ENCODE results near the gene NUDT5. TPM values are rescaled to one million over a fixed set of nuclear protein-coding genes. Genes with fewer than 3 reads are reported as not detected.

Gene NUDT5
- total RNA-seq, 1 experiment from 2014 or later = 54.0 TPM

- ATAC-seq = no peak
- BruUV-seq (replicated peaks) = no TSS peak
- Histone ChIP-seq H3K36me3 (ENCODE audit: control insufficient read depth, insufficient read depth, low read length) (peaks cover 8% of the 10 kb centered on the region; the same call in 1 of the 2 replicates), H3K27ac (ENCODE audit: low read length) (no peak overlapping the region), H3K4me1 (ENCODE audit: control insufficient read depth, insufficient read depth, low read length) (no peaks in the 10 kb centered on the region), H3K27me3 (ENCODE audit: control insufficient read depth, insufficient read depth, low read length) (no peaks in the 10 kb centered on the region), H3K4me3 (ENCODE audit: low read depth in 2 of 2, low read length in 2 of 2) (no peak overlapping the region), H3K9me3 (ENCODE audit: control insufficient read depth, insufficient read depth, low read depth, low read length) (no peaks in the 10 kb centered on the region)
- POLR2A ChIA-PET = no interaction called here
- no peak for DNase-seq (ENCODE audit: low read depth, low spot score)
- CTCF ChIA-PET = no interaction called here
- TF ChIP-seq CTCF (IDR thresholded peaks at IDR 0.05) (no peak), TCF7L2 (IDR thresholded peaks at IDR 0.05; ENCODE audit: low read depth, low read length) (no peak), REST (IDR thresholded peaks at IDR 0.05; ENCODE audit: insufficient read depth in 1 of 2, low read depth in 2 of 2, low read length in 1 of 2) (no peak)
- in situ Hi-C loops (cut with HindIII; ENCODE audit: low pct_unique_long_range_greater_than_20kb, low sequenced_read_pairs) (no loop called here), intact Hi-C loops (cut with micrococcal nuclease; ENCODE audit: unreplicated experiment) (no loop called here)
These were observed 7.0 kb downstream of the NUDT5 start for GRCh38 chr10:12188656-12189055.

- Histone ChIP-seq H3K4me1 (ENCODE audit: control insufficient read depth, insufficient read depth, low read length) (no peaks in the 10 kb centered on the region), H3K36me3 (ENCODE audit: control insufficient read depth, insufficient read depth, low read length) (peaks cover 11% of the 10 kb centered on the region; the same call in 1 of the 2 replicates), H3K4me3 (ENCODE audit: low read depth in 2 of 2, low read length in 2 of 2) (no peak overlapping the region), H3K9me3 (ENCODE audit: control insufficient read depth, insufficient read depth, low read depth, low read length) (no peaks in the 10 kb centered on the region), H3K27ac (ENCODE audit: low read length) (no peak overlapping the region), H3K27me3 (ENCODE audit: control insufficient read depth, insufficient read depth, low read length) (no peaks in the 10 kb centered on the region)
- TF ChIP-seq POLR2AphosphoS5 (IDR thresholded peaks at IDR 0.05; ENCODE audit: low read depth, low read length) (no peak), CTCF (IDR thresholded peaks at IDR 0.05) (no peak), TCF7L2 (IDR thresholded peaks at IDR 0.05; ENCODE audit: low read depth, low read length) (no peak), REST (IDR thresholded peaks at IDR 0.05; ENCODE audit: insufficient read depth in 1 of 2, low read depth in 2 of 2, low read length in 1 of 2) (no peak)
- intact Hi-C loops (cut with micrococcal nuclease; ENCODE audit: unreplicated experiment) = no loop called here
- in situ Hi-C loops (cut with HindIII; ENCODE audit: low pct_unique_long_range_greater_than_20kb, low sequenced_read_pairs) = no loop called here
- POLR2A ChIA-PET = no interaction called here
- no TSS peak for BruUV-seq (replicated peaks)
- DNase-seq (ENCODE audit: low read depth, low spot score) (no peak), ATAC-seq (no peak)
- CTCF ChIA-PET = no interaction called here
These were observed 8.3 kb downstream of the NUDT5 start for GRCh38 chr10:12187321-12187905.
